OCI-LY1 (cell line): ENCODE measurements around the gene CACNA1C.

ENCODE experiments used
- H2AFZ ChIP-seq: fragments of 200-600 bp; sonication (generic), shearing (Covaris generic); 2 replicates; pipeline ENCODE4 v1.6.0; 2014; ENCODE audit warnings: antibody characterized with exemption, mild to moderate bottlenecking, low read length
- H3F3A ChIP-seq: fragments of 200-600 bp; sonication (generic), shearing (Covaris generic); 2 replicates; pipeline ENCODE4 v1.6.0; 2014; ENCODE audit warnings: mild to moderate bottlenecking, antibody characterized with exemption, low read length, moderate library complexity; ENCODE audit not compliant: insufficient read depth
- H3K27ac ChIP-seq: fragments of 200-600 bp; sonication (generic); 2 replicates; pipeline ENCODE4 v1.5.1; 2014; ENCODE audit warnings: low read length, mixed run types, mild to moderate bottlenecking, low read depth; ENCODE audit not compliant: poor library complexity, severe bottlenecking
- H3K27me3 ChIP-seq: fragments of 200-600 bp; sonication (generic); 2 replicates; pipeline ENCODE4 v1.6.0; 2014; ENCODE audit warnings: antibody characterized with exemption, mild to moderate bottlenecking, low read length, moderate library complexity; ENCODE audit not compliant: insufficient read depth
- H3K36me3 ChIP-seq: fragments of 200-600 bp; sonication (generic); 2 replicates; pipeline ENCODE4 v1.6.1; 2014; ENCODE audit warnings: mild to moderate bottlenecking, antibody characterized with exemption, low read length, moderate library complexity, mixed read lengths; ENCODE audit not compliant: insufficient read depth
- H3K4me1 ChIP-seq: fragments of 200-600 bp; sonication (generic); 2 replicates; pipeline ENCODE4 v1.5.1; 2014; ENCODE audit warnings: mild to moderate bottlenecking, low read length, moderate library complexity; ENCODE audit not compliant: insufficient read depth, severe bottlenecking
- H3K4me2 ChIP-seq: fragments of 200-600 bp; sonication (generic), shearing (Covaris generic); 2 replicates; pipeline ENCODE4 v1.6.1; 2014; ENCODE audit warnings: low read length
- H3K4me3 ChIP-seq: fragments of 200-600 bp; sonication (generic); 2 replicates; pipeline ENCODE4 v1.5.1; 2014; ENCODE audit warnings: low read length, low read depth, mild to moderate bottlenecking, mixed read lengths; ENCODE audit not compliant: poor library complexity, severe bottlenecking
- H3K79me2 ChIP-seq: fragments of 200-600 bp; shearing (Covaris generic); 2 replicates; pipeline ENCODE4 v1.6.1; 2016; ENCODE audit warnings: mixed run types, low read length, mixed read lengths; ENCODE audit not compliant: insufficient read depth
- H3K9ac ChIP-seq: fragments of 200-600 bp; sonication (generic), shearing (Covaris generic); 2 replicates; pipeline ENCODE4 v1.6.1; 2014; ENCODE audit warnings: mild to moderate bottlenecking, low read length, mixed read lengths
- H3K9me2 ChIP-seq: fragments of 200-600 bp; sonication (generic), shearing (Covaris generic); 2 replicates; pipeline ENCODE4 v1.6.1; 2014; ENCODE audit warnings: low read depth, mild to moderate bottlenecking, low read length, mixed read lengths
- H3K9me3 ChIP-seq: fragments of 200-600 bp; shearing (Covaris generic); 2 replicates; pipeline ENCODE4 v1.6.1; 2014; ENCODE audit warnings: low read length, mixed read lengths
- H4K20me1 ChIP-seq: fragments of 200-600 bp; sonication (generic), shearing (Covaris generic); 2 replicates; pipeline ENCODE4 v1.6.0; 2016; ENCODE audit warnings: mild to moderate bottlenecking, low read length; ENCODE audit not compliant: insufficient read depth
- EZH2 ChIP-seq: fragments of 200-600 bp; sonication (generic), shearing (Covaris generic); IDR thresholded peaks from 2 replicates; pipeline ENCODE4 v1.8.0; 2017; ENCODE audit warnings: borderline replicate concordance, mixed run types, mild to moderate bottlenecking, antibody characterized with exemption, low read length, moderate library complexity, mixed read lengths
- TF ChIP-seq, protein P1 (sequence below): fragments of 200-600 bp; sonication (generic), shearing (Covaris generic); IDR thresholded peaks from 2 replicates; pipeline ENCODE4 v1.5.1; 2017; ENCODE audit warnings: mild to moderate bottlenecking, antibody characterized with exemption, low read length, moderate library complexity, mixed read lengths

The CACNA1C gene

DNA sequence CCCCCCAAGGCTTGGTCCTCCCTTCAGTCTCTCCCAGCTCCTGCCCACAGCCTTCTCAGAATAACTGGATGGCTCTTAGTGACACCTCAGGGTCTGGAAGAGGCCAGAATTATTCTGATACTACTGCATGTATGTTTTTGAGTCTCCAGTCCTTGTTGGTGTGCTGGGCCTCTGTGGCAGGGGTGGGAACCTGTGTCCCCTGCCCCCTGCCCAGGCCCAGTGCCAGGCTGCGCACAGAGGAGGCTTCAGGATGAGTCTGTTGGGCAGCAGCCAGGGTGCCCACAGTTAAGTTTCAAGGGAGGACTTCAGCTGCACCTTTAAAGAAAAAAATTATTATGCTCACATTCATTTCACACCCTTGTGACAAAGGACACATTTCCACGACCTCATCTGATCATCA is 348.3 kb downstream of the CACNA1C start:
- TF ChIP-seq, protein P1, sequence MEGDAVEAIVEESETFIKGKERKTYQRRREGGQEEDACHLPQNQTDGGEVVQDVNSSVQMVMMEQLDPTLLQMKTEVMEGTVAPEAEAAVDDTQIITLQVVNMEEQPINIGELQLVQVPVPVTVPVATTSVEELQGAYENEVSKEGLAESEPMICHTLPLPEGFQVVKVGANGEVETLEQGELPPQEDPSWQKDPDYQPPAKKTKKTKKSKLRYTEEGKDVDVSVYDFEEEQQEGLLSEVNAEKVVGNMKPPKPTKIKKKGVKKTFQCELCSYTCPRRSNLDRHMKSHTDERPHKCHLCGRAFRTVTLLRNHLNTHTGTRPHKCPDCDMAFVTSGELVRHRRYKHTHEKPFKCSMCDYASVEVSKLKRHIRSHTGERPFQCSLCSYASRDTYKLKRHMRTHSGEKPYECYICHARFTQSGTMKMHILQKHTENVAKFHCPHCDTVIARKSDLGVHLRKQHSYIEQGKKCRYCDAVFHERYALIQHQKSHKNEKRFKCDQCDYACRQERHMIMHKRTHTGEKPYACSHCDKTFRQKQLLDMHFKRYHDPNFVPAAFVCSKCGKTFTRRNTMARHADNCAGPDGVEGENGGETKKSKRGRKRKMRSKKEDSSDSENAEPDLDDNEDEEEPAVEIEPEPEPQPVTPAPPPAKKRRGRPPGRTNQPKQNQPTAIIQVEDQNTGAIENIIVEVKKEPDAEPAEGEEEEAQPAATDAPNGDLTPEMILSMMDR = no peak
- TF ChIP-seq EZH2 = no peak

DNA sequence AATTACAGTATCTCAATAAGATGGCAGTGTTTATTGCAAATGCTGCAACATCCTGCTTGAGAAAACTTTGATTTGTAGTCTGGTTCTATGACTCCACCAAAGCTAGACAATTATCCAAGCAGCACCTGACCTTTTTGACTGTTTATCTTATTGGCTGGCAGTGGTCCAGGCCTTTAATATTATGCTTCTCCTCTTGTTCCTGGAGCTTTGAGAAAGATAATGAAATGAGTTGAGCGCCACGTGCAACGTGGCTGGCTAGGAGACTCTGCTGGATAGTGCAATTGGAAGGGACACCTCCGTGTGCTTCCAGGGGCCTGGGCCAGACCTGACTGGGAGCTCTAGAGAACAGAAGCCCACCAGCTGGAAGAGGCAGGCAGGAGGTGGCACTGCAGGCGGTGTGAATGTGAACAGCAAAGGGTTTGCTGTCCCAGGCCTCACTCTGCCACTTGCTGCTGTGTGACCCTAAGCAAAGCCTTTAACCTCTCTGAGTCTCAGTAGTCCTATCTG is 349.3 kb downstream of the CACNA1C start:
- no peaks in the 10 kb centered on the region for H3K9me3 ChIP-seq
- H3K4me3 ChIP-seq = no peak overlapping the region
- H3K4me2 ChIP-seq = no peak overlapping the region
- no peaks in the 10 kb centered on the region for H3K4me1 ChIP-seq
- H3K27me3 ChIP-seq = no peaks in the 10 kb centered on the region
- no peaks in the 10 kb centered on the region for H3K9me2 ChIP-seq
- no peaks in the 10 kb centered on the region for H3K36me3 ChIP-seq
- TF ChIP-seq, protein P1 = no peak
- TF ChIP-seq EZH2 = no peak
- no peak overlapping the region for H2AFZ ChIP-seq
- no peak overlapping the region for H3K9ac ChIP-seq
- H4K20me1 ChIP-seq = no peaks in the 10 kb centered on the region
- no peaks in the 10 kb centered on the region for H3K79me2 ChIP-seq
- H3F3A ChIP-seq = no peaks in the 10 kb centered on the region
- no peak overlapping the region for H3K27ac ChIP-seq

More for the DNA sequence above, 348.3 kb downstream of the CACNA1C start:
- Histone ChIP-seq H3K27ac (no peak overlapping the region), H3K9me3 (no peaks in the 10 kb centered on the region), H3K9ac (no peak overlapping the region), H3K36me3 (no peaks in the 10 kb centered on the region), H3K4me1 (no peaks in the 10 kb centered on the region), H3K4me3 (no peak overlapping the region), H3F3A (no peaks in the 10 kb centered on the region), H4K20me1 (no peaks in the 10 kb centered on the region), H3K4me2 (no peak overlapping the region), H2AFZ (no peak overlapping the region), H3K9me2 (no peaks in the 10 kb centered on the region), H3K79me2 (no peaks in the 10 kb centered on the region), H3K27me3 (no peaks in the 10 kb centered on the region)

DNA sequence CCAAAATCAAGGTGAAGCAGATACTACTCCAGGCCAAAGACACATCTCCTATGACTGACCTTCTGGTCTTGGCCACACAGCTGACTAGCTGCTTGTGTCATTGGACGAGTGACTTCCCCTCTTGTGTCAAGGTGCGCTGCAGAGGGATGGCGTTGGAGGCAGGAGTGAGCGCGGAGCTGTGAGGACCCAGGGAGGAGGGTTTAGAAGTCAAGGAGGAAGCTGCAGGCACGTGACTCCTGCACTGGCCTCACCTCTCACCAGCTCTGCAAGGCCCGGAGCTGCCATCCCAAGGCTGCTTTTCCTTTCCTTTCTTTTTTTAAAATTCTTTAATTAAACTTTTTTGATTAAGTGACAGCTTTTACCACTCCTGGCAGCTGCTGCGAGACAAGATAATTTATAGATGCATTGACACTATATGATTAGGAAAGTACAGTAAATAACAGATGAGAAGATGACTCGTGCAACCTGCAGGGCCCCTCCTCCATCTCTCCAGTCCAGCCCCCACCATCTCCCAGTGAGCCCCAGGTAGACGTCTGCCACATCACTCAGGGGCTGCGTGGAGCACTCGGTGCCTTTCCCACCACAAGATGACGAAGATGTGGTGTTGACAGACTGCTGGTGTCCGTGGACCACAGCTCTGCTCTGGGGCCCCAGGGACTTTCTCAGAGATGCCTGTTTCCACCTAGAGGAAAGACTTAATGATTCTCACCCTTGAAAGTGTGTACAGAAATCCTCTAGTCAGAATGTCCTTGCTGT is 350.6 kb downstream of the CACNA1C start:
- H3K79me2 ChIP-seq = no peaks in the 10 kb centered on the region

More for the DNA sequence above, 350.6 kb downstream of the CACNA1C start:
- Histone ChIP-seq H3K4me1 (no peaks in the 10 kb centered on the region), H4K20me1 (no peaks in the 10 kb centered on the region), H3K9ac (no peak overlapping the region), H3K4me2 (no peak overlapping the region), H3F3A (no peaks in the 10 kb centered on the region), H3K4me3 (no peak overlapping the region), H3K9me2 (no peaks in the 10 kb centered on the region), H2AFZ (no peak overlapping the region), H3K36me3 (no peaks in the 10 kb centered on the region), H3K9me3 (no peaks in the 10 kb centered on the region), H3K27me3 (no peaks in the 10 kb centered on the region), H3K27ac (no peak overlapping the region)
- TF ChIP-seq EZH2 = no peak
- TF ChIP-seq, protein P1 = no peak
